Activated T-cell treated with anti-CD3 and anti-CD28 coated beads, Interleukin-2, amount 50 U/mL, for 72 hours (primary cell): ENCODE results near the gene SLC8A1. TPM values are rescaled to one million over a fixed set of nuclear protein-coding genes. Genes with fewer than 3 reads are reported as not detected.

Experiments
- ATAC-seq, 2 donors: fragments of 150-1000 bp; cut with Tn5 transposase; replicated peaks in 1 of 2; 2 replicates each; pipeline ENCODE4 v1.10.0; 2021; ENCODE audit warnings: moderate library complexity in 2 of 2, mild to moderate bottlenecking in 1 of 2
- DNase-seq, 2 donors: peaks; one replicate each; pipeline ENCODE4 v3.0.0; 2021 to 2022; ENCODE audit warnings: mixed read lengths in 1 of 2
- H3K27ac Mint-ChIP-seq: one replicate; pipeline ENCODE4 v1.8.0; 2022; ENCODE audit warnings: mild to moderate bottlenecking, moderate library complexity, mixed read lengths
- H3K27me3 Mint-ChIP-seq: one replicate; pipeline ENCODE4 v1.8.0; 2022; ENCODE audit warnings: low read depth, mixed read lengths
- H3K36me3 Mint-ChIP-seq, 2 donors: one replicate each; pipeline ENCODE4 v1.8.0; 2022; ENCODE audit warnings: mixed read lengths in 2 of 2, mild to moderate bottlenecking in 1 of 2; ENCODE audit not compliant: insufficient read depth in 2 of 2
- H3K4me1 Mint-ChIP-seq: one replicate; pipeline ENCODE4 v1.8.0; 2022; ENCODE audit warnings: low read depth, mixed read lengths
- H3K4me3 Mint-ChIP-seq, 2 donors: one replicate each; pipeline ENCODE4 v1.8.0; 2022; ENCODE audit warnings: mild to moderate bottlenecking in 2 of 2, mixed read lengths in 2 of 2, moderate library complexity in 2 of 2
- H3K9me3 Mint-ChIP-seq, 2 donors: one replicate each; pipeline ENCODE4 v1.8.0; 2022; ENCODE audit warnings: mixed read lengths in 2 of 2
- total RNA-seq, 2 donors: library from RNA; stranded (reverse); gene quantifications; one replicate each; pipeline ENCODE4 v1.2.3, GENCODE V29; 2022

The SLC8A1 gene
- total RNA-seq, 2 donors from 2014 or later: 0.58 to 1.9 TPM

GRCh38 chr2:40102447-40102846 lies 349.4 kb downstream of the SLC8A1 start:
- Mint-ChIP-seq H3K4me1 (peaks cover 13% of the 10 kb centered on the region), H3K4me3 (no peak overlapping the region), H3K9me3 (peaks cover 0 to 3% of the 10 kb centered on the region in 2 donors), H3K27me3 (peaks cover 5% of the 10 kb centered on the region), H3K36me3 (peaks cover 0 to 4% of the 10 kb centered on the region in 2 donors), H3K27ac (no peak overlapping the region)
- ATAC-seq (no peak), DNase-seq (no peak)

- peaks cover 13% of the 10 kb centered on the region for H3K4me1 Mint-ChIP-seq
- H3K9me3 Mint-ChIP-seq: peaks cover 0 to 3% of the 10 kb centered on the region in 2 donors
- ATAC-seq (peak; percentile 42 to 78), DNase-seq (no peak)
- peaks cover 0 to 4% of the 10 kb centered on the region in 2 donors for H3K36me3 Mint-ChIP-seq
- H3K27me3 Mint-ChIP-seq: peaks cover 5% of the 10 kb centered on the region
- H3K27ac Mint-ChIP-seq: no peak overlapping the region
- no peak overlapping the region for H3K4me3 Mint-ChIP-seq
Measured at GRCh38 chr2:40101131-40101575, 350.7 kb downstream of the SLC8A1 start.

GRCh38 chr2:40100676-40101075 lies 351.2 kb downstream of the SLC8A1 start:
- peaks cover 13% of the 10 kb centered on the region for H3K4me1 Mint-ChIP-seq
- peaks cover 5% of the 10 kb centered on the region for H3K27me3 Mint-ChIP-seq
- no peak overlapping the region for H3K27ac Mint-ChIP-seq

GRCh38 chr2:40098786-40099470 lies 353.0 kb downstream of the SLC8A1 start:
- H3K36me3 Mint-ChIP-seq: no peaks in the 10 kb centered on the region
- DNase-seq: no peak
- no peak for ATAC-seq
- no peak overlapping the region for H3K4me3 Mint-ChIP-seq
- no peak overlapping the region for H3K27ac Mint-ChIP-seq
- H3K9me3 Mint-ChIP-seq: no peaks in the 10 kb centered on the region
- peaks cover 13% of the 10 kb centered on the region for H3K4me1 Mint-ChIP-seq
- no peaks in the 10 kb centered on the region for H3K27me3 Mint-ChIP-seq

More at GRCh38 chr2:40100676-40101075, 351.2 kb downstream of the SLC8A1 start:
- no peak for ATAC-seq
- Mint-ChIP-seq H3K4me3 (no peak overlapping the region), H3K36me3 (peaks cover 0 to 4% of the 10 kb centered on the region in 2 donors), H3K9me3 (peaks cover 0 to 3% of the 10 kb centered on the region in 2 donors)
- DNase-seq: no peak

GRCh38 chr2:40097691-40098385 lies 354.1 kb downstream of the SLC8A1 start:
- Mint-ChIP-seq H3K27me3 (no peaks in the 10 kb centered on the region), H3K36me3 (no peaks in the 10 kb centered on the region), H3K4me1 (peaks cover 13% of the 10 kb centered on the region), H3K27ac (no peak overlapping the region), H3K4me3 (no peak overlapping the region), H3K9me3 (no peaks in the 10 kb centered on the region)
- ATAC-seq (no peak), DNase-seq (no peak)

GRCh38 chr2:40096360-40096759 lies 355.5 kb downstream of the SLC8A1 start:
- Mint-ChIP-seq H3K4me3 (no peak overlapping the region), H3K27me3 (no peaks in the 10 kb centered on the region)

GRCh38 chr2:40095000-40095399 lies 356.9 kb downstream of the SLC8A1 start:
- no peak overlapping the region for H3K27ac Mint-ChIP-seq
- no peaks in the 10 kb centered on the region for H3K4me1 Mint-ChIP-seq
- ATAC-seq (no peak), DNase-seq (no peak)
- no peaks in the 10 kb centered on the region for H3K36me3 Mint-ChIP-seq
- H3K9me3 Mint-ChIP-seq: no peaks in the 10 kb centered on the region
- no peak overlapping the region for H3K4me3 Mint-ChIP-seq
- no peaks in the 10 kb centered on the region for H3K27me3 Mint-ChIP-seq

More at GRCh38 chr2:40096360-40096759, 355.5 kb downstream of the SLC8A1 start:
- Mint-ChIP-seq H3K9me3 (no peaks in the 10 kb centered on the region), H3K36me3 (no peaks in the 10 kb centered on the region), H3K27ac (no peak overlapping the region), H3K4me1 (peaks cover 12% of the 10 kb centered on the region)
- no peak for ATAC-seq
- no peak for DNase-seq

GRCh38 chr2:40094451-40094850 lies 357.4 kb downstream of the SLC8A1 start:
- Mint-ChIP-seq H3K4me3 (no peak overlapping the region), H3K27ac (no peak overlapping the region), H3K9me3 (no peaks in the 10 kb centered on the region), H3K36me3 (no peaks in the 10 kb centered on the region), H3K27me3 (no peaks in the 10 kb centered on the region), H3K4me1 (no peaks in the 10 kb centered on the region)
- ATAC-seq: no peak
- DNase-seq: no peak

GRCh38 chr2:40093021-40093675 lies 358.7 kb downstream of the SLC8A1 start:
- DNase-seq (no peak), ATAC-seq (no peak)
- no peaks in the 10 kb centered on the region for H3K27me3 Mint-ChIP-seq
- H3K4me3 Mint-ChIP-seq: no peak overlapping the region
- no peaks in the 10 kb centered on the region for H3K9me3 Mint-ChIP-seq
- no peak overlapping the region for H3K27ac Mint-ChIP-seq
- H3K4me1 Mint-ChIP-seq: no peaks in the 10 kb centered on the region
- H3K36me3 Mint-ChIP-seq: no peaks in the 10 kb centered on the region

- no peak overlapping the region for H3K4me3 Mint-ChIP-seq
Measured at GRCh38 chr2:40090044-40090443, 361.8 kb downstream of the SLC8A1 start.

GRCh38 chr2:40087927-40088326 lies 364.0 kb downstream of the SLC8A1 start:
- Mint-ChIP-seq H3K27me3 (no peaks in the 10 kb centered on the region), H3K4me3 (no peak overlapping the region), H3K9me3 (peaks cover 2 to 6% of the 10 kb centered on the region in 2 donors), H3K27ac (no peak overlapping the region), H3K36me3 (no peaks in the 10 kb centered on the region), H3K4me1 (no peaks in the 10 kb centered on the region)
- ATAC-seq: no peak
- DNase-seq: no peak

More at GRCh38 chr2:40090044-40090443, 361.8 kb downstream of the SLC8A1 start:
- Mint-ChIP-seq H3K9me3 (peaks cover 0 to 2% of the 10 kb centered on the region in 2 donors), H3K27ac (no peak overlapping the region), H3K4me1 (no peaks in the 10 kb centered on the region), H3K27me3 (no peaks in the 10 kb centered on the region), H3K36me3 (no peaks in the 10 kb centered on the region)
- DNase-seq (no peak), ATAC-seq (no peak)

- Mint-ChIP-seq H3K27me3 (no peaks in the 10 kb centered on the region), H3K4me1 (no peaks in the 10 kb centered on the region), H3K27ac (no peak overlapping the region), H3K4me3 (no peak overlapping the region), H3K9me3 (peaks cover 2 to 6% of the 10 kb centered on the region in 2 donors), H3K36me3 (no peaks in the 10 kb centered on the region)
- ATAC-seq: no peak
- no peak for DNase-seq
Measured at GRCh38 chr2:40087434-40087833, 364.5 kb downstream of the SLC8A1 start.

- DNase-seq: no peak
- ATAC-seq: no peak
- Mint-ChIP-seq H3K36me3 (no peaks in the 10 kb centered on the region), H3K4me1 (no peaks in the 10 kb centered on the region), H3K9me3 (peaks cover 2 to 6% of the 10 kb centered on the region in 2 donors), H3K27ac (peak overlapping the region; percentile 38), H3K27me3 (no peaks in the 10 kb centered on the region), H3K4me3 (no peak overlapping the region)
Measured at GRCh38 chr2:40085786-40086185, 366.1 kb downstream of the SLC8A1 start.
